Breast epithelium (tissue), 4 donors: ENCODE measurements around the gene ACRV1. TPM values are rescaled to one million over a fixed set of nuclear protein-coding genes. Genes with fewer than 3 reads are reported as not detected.

Experiments
- DNase-seq, 2 donors: peaks; one replicate each; pipeline ENCODE4 v3.0.0-alpha.2; 2019; ENCODE audit warnings: low spot score in 2 of 2
- H3K27ac ChIP-seq, 2 donors: fragments of 200-600 bp; sonication (generic) in 1 of 2; one replicate each; pipeline ENCODE4 v1.5.1; 2016 to 2019; ENCODE audit warnings: mild to moderate bottlenecking in 1 of 2
- H3K27me3 ChIP-seq, 2 donors: fragments of 200-600 bp; sonication (generic) in 1 of 2; one replicate each; pipeline versions ENCODE4 v1.5.1 to v1.6.0; 2017 to 2019; ENCODE audit warnings: control low read depth in 1 of 2, mild to moderate bottlenecking in 1 of 2
- H3K36me3 ChIP-seq: fragments of 200-600 bp; one replicate; pipeline ENCODE4 v1.5.1; 2019
- H3K4me1 ChIP-seq, 2 donors: fragments of 200-600 bp; sonication (generic); one replicate each; pipeline ENCODE4 v1.5.1; 2016 to 2019; ENCODE audit warnings: control low read depth in 1 of 2
- H3K4me3 ChIP-seq, 3 donors: fragments of 200-600 bp; sonication (generic); 1 replicate in 2 of 3; 2 replicates in 1 of 3; pipeline ENCODE4 v1.5.1; 2016 to 2019; ENCODE audit warnings: mild to moderate bottlenecking in 3 of 3, moderate library complexity in 2 of 3
- H3K9me3 ChIP-seq, 2 donors: fragments of 200-600 bp; sonication (generic) in 1 of 2; one replicate each; pipeline ENCODE4 v1.5.1; 2016 to 2019; ENCODE audit warnings: control low read depth in 1 of 2
- CTCF ChIP-seq, 3 donors: fragments of 450-650 bp; IDR thresholded peaks; one replicate each; pipeline ENCODE4 v1.5.1; 2016 to 2017; ENCODE audit warnings: antibody characterized with exemption in 3 of 3, mild to moderate bottlenecking in 3 of 3, moderate library complexity in 3 of 3
- POLR2A ChIP-seq: fragments of 450-650 bp; IDR thresholded peaks from one replicate; pipeline ENCODE4 v1.6.1; 2016; ENCODE audit warnings: antibody characterized with exemption, mild to moderate bottlenecking, moderate library complexity
- POLR2AphosphoS5 ChIP-seq, 3 donors: sonication (generic); formaldehyde crosslinking; IDR thresholded peaks; one replicate each; pipeline ENCODE4 v1.6.1; 2017; ENCODE audit warnings: antibody characterized with exemption in 3 of 3
- intact Hi-C: fragments of 100-400 bp; cut with DNase I; formaldehyde crosslinking; loops from one replicate; pipeline ENCODE4 v1.15.1; 2023; ENCODE audit warnings: low total_unique reads
- total RNA-seq, 3 donors: library from RNA; depleted of rRNA; stranded (reverse); fragments of >200 nt; gene quantifications; one replicate each; pipeline ENCODE4 v1.1.0, GENCODE V29; 2016

ACRV1 gene
- total RNA-seq, 3 donors from 2014 or later: 0.29 TPM; not detected in 2

DNA sequence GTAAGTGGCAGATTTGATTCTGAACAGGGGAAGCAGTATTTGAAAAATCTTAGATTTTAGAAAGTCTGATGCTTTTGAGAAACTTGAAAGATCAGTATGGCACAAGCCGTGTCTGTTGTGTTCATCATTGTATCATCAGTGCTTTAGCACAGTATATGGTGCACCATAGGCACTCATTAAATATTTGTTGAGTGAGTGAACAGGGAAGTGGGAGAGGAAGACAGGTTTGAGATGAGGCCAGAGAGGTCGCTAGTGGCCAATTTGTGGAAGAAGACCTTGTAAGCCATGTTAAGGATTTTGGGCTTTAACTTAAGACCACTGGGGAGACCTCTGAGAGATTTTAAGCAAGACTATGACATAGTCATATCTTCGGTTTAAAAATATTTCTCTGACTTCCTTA is 42.8 kb downstream of the ACRV1 start:
- intact Hi-C loops: no loop called here
- Histone ChIP-seq H3K4me3 (no peak overlapping the region), H3K27ac (no peak overlapping the region), H3K4me1 (no peaks in the 10 kb centered on the region), H3K9me3 (no peaks in the 10 kb centered on the region), H3K36me3 (no peaks in the 10 kb centered on the region), H3K27me3 (no peaks in the 10 kb centered on the region)
- TF ChIP-seq CTCF (IDR thresholded peaks at IDR 0.05): no peak
- no peak for TF ChIP-seq POLR2AphosphoS5 (IDR thresholded peaks at IDR 0.05)
- no peak for DNase-seq

GRCh38 chr11:125627236-125627910 is 53.3 kb downstream of the ACRV1 start:
- intact Hi-C loops: no loop called here
- no peaks in the 10 kb centered on the region for H3K27me3 ChIP-seq

GRCh38 chr11:125626288-125626950 is 54.2 kb downstream of the ACRV1 start:
- TF ChIP-seq POLR2A: no peak
- no peak for TF ChIP-seq CTCF (IDR thresholded peaks at IDR 0.05)
- no peak for TF ChIP-seq POLR2AphosphoS5 (IDR thresholded peaks at IDR 0.05)
- no peak for DNase-seq
- H3K27me3 ChIP-seq: no peaks in the 10 kb centered on the region
- H3K27ac ChIP-seq: peak overlapping the region; percentile 92 to 98
- intact Hi-C loops: no loop called here
- no peaks in the 10 kb centered on the region for H3K36me3 ChIP-seq
- no peaks in the 10 kb centered on the region for H3K9me3 ChIP-seq
- peak overlapping the region; percentile 69 to 94 (median 82) for H3K4me3 ChIP-seq
- H3K4me1 ChIP-seq: no peaks in the 10 kb centered on the region

More at GRCh38 chr11:125627236-125627910, 53.3 kb downstream of the ACRV1 start:
- no peak for DNase-seq
- Histone ChIP-seq H3K4me1 (no peaks in the 10 kb centered on the region), H3K9me3 (no peaks in the 10 kb centered on the region), H3K36me3 (no peaks in the 10 kb centered on the region), H3K4me3 (no peak overlapping the region), H3K27ac (no peak overlapping the region)
- no peak for TF ChIP-seq POLR2A
- no peak for TF ChIP-seq POLR2AphosphoS5 (IDR thresholded peaks at IDR 0.05)
- no peak for TF ChIP-seq CTCF (IDR thresholded peaks at IDR 0.05)

- Histone ChIP-seq H3K27me3 (no peaks in the 10 kb centered on the region), H3K27ac (peak overlapping the region; percentile 92 to 98), H3K4me3 (peak overlapping the region; percentile 69 to 94 (median 82)), H3K9me3 (no peaks in the 10 kb centered on the region), H3K4me1 (no peaks in the 10 kb centered on the region), H3K36me3 (no peaks in the 10 kb centered on the region)
- DNase-seq: peak; percentile 68 to 78
- intact Hi-C loops: no loop called here
- TF ChIP-seq POLR2AphosphoS5 (IDR thresholded peaks at IDR 0.05) (peak; percentile 85 to 90 (median 86)), POLR2A (no peak), CTCF (IDR thresholded peaks at IDR 0.05) (no peak)
Measured at GRCh38 chr11:125625630-125626287, 54.9 kb downstream of the ACRV1 start.

DNA sequence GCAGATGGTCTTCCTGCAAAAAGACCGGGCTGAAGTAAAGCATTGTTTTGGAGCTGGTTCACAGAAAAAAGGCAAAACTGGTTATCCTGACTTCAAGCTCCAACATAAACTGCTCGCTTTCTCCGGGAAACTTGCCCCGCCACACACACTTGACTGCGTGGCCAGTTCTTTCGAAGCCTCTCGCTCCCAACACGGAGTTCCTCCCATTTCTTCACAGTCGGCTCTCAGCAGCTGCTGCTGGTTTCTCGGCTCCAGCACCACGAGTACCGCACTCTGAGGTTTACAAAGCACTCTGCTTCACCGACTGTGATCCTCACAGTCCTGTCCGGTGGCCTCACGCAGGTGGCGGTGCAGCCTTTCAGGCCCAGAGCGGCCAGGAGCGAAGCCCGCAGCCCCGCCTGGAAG is 55.4 kb downstream of the ACRV1 start:
- intact Hi-C loops: no loop called here
- no peaks in the 10 kb centered on the region for H3K27me3 ChIP-seq
- H3K36me3 ChIP-seq: no peaks in the 10 kb centered on the region
- H3K4me3 ChIP-seq: peak overlapping the region; percentile 69 to 94 (median 82)
- no peak for DNase-seq
- H3K27ac ChIP-seq: peak overlapping the region; percentile 92 to 98
- H3K4me1 ChIP-seq: no peaks in the 10 kb centered on the region
- no peak for TF ChIP-seq CTCF (IDR thresholded peaks at IDR 0.05)
- H3K9me3 ChIP-seq: no peaks in the 10 kb centered on the region
